GM19452 (cell line): ENCODE measurements around the gene SMARCAL1.
"Not testable (repeated sequence)": the region's sequence is repeated elsewhere in the genome, so short reads cannot be mapped to it uniquely, and the experiment has no call there.

ENCODE experiments used
- ATAC-seq: cut with Tn5 transposase; IDR thresholded peaks from one replicate; pipeline ENCODE4 v1.9.1; 2021; ENCODE audit not compliant: unreplicated experiment

Gene SMARCAL1

DNA sequence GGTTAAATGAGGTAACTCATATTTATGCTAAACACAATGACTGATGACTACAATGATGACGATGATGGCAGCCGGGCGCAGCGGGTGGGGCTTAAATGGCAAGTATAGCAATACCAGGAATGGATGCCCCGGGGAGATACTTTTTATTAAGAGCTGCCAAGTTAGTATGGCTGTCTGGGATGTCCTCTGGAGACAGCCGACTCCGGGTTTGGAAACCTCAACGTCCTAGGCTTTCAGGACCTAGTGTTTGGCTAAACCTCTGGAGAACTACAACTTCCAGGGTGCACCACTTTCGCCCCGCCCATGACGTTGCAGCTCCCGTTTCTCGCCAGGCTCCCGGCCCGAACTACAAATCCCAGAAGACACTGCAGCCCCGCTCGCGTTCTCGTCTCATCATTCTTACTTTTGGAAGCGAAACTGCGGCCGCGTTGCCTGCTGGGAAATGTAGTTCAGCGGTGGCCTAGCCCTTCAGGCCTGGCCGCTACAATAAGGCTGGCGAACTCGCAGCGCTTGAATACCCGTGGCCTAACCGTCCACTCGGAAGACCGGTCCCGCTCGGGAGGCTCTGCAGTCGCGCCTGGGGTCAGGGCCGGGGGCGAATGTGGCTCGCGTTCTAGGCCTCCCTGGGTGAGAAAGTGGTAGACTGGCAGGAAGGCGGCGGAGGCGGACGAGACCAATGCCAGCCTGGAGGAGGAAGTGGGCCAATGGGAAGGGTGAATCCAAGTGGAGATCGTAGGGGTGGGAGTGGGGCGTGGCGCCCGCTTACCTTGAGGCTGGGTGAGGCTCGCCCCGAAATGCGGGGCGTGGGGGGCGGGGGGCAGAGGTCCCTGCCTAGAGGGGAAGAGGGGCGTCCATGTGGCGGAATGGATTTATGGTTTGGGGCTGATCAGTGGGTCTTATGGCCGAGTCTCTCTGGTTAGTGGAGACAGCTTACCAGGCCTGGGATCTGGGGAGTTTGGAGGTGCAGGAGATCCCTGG is at the start of gene SMARCAL1:
Gene SMARCAL1, plus strand, starts transcription at position 463 of the 978 bp plus-strand sequence. CDS start 2,221 bp downstream, outside the sequence.
- ATAC-seq: peak; percentile 96

- ATAC-seq: no peak
Observed at GRCh38 chr2:216362730-216363129, 49.6 kb upstream of the SMARCAL1 start.

- ATAC-seq: no peak
Observed at GRCh38 chr2:216363221-216363620, 49.1 kb upstream of the SMARCAL1 start.

GRCh38 chr2:216365518-216365917 is 46.8 kb upstream of the SMARCAL1 start:
- ATAC-seq: no peak

DNA sequence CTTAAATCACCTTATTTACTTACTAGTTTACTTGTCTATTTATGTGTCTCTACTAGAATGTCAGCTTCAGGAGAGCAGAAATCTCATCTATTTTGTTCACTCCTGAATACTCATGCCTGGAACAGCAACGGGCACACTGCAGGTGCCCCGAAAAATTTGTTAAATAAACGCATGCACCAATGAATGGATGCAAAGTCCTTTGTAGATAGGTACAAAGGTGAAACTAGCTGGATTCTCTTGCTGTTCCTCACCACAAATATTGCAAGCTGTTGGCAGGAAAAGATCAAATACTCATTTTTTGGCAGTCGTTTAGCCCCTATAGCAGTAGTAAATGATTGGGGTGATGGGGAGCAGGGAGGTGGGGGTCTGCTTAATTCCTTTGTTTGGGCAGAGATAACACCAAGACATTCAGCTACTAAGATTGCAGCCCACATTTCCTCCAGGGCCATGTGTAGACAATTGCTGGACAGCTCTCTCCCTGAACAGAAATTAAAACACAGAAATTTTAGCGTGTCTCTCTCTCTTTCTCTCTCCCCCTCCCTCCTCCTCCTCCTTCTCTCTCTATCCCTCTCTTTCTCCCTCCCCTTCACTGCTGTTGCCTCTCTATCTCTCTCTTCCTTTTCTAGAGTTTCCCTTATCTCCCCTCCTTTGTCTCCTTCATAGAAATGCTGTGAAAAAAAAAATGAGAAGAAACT is 45.4 kb upstream of the SMARCAL1 start:
- no peak for ATAC-seq

DNA sequence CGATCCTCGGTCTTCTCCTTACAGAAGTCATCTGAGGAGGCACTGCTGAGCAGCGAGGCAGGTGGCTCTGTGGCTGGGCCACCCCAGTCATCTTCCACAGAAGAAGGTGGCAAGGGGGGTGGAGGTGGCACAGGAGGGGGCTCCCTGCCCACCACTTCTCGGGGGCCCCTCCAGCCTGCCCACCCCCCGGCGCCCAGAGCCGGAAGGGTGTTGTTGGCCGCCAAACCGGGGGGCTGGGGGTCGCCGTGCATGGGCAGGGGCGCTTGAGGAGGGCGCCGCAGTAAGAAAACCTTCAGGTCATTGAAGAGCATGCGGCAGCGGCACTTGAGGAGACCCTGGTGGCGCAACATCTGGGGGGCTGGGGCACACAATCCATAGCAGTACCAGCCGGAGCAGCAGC is 42.5 kb upstream of the SMARCAL1 start:
- ATAC-seq: no peak

DNA sequence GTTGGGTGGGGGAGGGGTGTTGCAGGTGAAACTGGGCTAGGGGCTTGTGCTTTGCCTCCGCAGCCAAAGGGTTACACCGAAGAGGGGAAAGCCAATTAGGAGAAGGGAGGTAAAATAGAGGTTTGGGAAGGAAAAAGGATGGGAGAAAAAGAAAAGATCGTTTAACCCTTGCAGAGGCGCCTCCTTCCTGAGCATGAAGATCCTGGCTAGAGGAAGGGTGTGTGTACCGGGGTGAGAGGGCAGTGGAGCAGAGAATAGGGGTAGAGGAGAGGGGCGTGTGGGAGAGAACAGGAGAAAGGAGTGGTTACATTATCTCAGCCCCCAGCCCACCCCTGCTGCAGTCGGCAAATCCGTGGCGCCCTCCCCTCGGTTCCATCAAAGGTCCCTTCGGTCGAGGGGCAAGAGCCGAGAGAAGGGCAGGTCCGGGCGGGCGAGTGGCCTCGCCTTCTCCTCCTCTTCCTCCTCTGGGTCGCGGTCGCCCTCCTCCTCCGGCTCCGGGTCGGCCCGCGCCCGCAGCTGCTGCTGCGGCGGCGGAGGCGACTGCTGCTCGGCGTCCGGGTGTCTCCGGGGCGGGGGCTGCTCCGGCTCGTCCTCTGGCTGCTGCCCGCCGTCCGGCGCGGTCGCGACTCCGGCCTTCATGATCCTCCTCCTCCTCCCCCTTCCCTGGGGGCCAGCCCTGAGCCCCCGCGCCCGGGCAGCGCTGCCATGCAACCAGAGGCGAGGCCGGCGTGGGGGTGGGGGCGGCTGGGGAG is 41.1 kb upstream of the SMARCAL1 start:
- ATAC-seq: no peak

DNA sequence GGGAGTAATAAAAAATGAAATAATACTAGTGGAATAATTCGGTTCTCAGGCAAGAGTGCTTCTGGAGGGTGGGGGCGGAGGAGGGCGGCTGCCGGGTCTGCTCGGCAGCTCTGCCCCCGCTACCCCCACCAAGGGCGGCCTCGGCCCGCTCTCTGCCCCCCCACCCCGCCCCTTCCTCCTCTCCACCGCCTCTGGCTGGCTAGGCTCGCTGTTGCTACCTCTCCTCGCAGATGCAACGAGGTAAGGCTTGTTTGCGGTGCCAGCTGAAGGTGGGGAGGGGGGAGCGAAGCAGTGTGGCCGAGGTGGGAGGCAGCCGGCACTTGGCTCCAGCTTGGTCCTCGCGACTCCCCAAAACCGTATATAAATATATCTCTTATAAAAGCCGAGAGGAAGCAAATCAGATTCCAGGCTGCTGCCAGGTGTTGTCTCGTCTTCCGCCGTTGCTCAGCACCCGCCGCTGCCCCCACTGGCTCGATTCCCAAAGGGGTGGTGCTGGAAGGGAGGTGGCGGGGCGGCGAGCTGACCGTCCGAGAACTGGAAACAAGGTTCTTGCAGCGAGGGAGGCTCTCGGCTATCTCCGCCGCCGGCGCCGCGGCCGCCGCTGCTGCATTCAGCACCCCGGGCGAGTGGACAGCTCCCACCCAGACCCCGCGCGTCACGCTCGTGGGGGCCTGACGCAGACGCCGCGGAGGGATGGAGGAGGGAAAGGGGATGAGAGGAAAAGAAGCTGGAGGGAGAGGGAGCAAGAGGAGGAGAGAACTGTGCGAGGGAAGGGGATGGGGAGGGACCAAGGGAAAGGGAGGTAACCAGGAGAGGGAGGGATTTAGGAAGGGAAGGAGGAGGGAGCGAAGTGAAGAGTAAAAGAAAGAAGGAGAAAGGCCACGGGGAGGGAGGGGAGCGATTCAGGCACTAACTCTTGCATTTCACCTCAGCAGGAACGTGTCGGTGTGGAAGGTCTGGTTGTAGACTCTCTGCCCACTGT is 40.3 kb upstream of the SMARCAL1 start, which contains the start of gene MARCHF4:
Gene MARCHF4, minus strand, starts transcription at position 763 of the 982 bp plus-strand sequence. CDS start 2,223 bp downstream, outside the sequence.
- ATAC-seq: no peak

DNA sequence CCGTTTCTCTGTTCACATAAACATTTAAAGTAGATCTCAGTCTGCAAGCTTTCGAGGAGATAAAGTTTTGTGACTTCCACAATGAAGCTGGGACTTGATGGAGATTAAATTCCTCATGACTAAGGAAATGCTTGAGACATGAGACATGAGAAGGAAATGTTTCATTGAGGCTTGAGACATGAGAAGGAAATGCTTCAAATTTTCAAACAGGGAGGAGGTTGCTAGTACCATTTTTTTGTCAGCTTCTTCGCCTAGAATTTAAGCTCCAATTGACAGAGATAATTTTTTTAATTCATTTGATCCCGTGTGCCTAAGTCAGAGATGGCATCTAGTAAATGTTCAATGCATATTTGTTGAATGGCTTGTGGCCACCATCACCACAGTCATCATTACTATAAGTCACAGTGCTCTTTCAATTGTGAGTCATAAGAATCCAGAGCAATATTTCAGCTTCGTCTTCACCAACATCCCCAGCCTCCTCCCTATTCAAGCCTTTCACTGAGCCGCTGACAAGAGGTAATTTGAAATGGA is 39.5 kb upstream of the SMARCAL1 start:
- no peak for ATAC-seq

DNA sequence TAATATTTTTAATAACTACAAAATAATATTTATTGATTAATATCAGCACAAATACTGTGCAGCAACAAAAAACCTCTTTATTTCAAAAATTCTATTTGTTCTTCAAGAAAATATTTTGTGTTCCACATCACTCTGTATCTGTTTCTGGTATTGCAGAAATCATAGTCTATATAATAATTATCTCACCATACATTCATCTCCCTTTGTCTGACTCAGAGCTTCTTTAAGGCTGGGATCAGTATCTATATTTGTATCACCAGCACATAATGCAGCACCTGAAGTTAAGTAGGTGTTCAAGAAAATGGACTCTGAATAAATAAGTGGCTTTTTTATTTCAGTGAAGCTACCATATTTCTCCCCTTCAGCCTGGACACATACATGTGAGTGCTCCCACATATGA is 38.4 kb upstream of the SMARCAL1 start:
- no peak for ATAC-seq

DNA sequence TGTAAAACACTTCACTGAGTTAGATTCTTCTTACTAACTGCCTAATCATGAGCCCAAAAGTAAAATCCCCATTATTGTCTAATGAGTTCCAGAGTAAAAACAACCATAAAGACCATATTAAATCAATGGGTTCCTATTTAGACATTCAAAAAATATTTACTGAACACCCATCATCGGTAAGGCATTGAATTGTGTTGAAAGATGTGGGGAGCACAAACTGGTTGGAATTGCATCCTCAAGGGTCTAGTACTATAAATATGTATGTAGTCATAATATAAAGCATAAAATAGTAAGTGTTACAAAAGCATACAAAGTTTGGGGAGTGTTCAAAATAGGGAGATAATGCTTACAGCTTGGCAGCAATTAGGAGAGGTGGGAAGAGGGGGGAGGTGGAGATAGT is 37.0 kb upstream of the SMARCAL1 start:
- no peak for ATAC-seq

- no peak for ATAC-seq
Observed at GRCh38 chr2:216379977-216380376, 32.3 kb upstream of the SMARCAL1 start.

DNA sequence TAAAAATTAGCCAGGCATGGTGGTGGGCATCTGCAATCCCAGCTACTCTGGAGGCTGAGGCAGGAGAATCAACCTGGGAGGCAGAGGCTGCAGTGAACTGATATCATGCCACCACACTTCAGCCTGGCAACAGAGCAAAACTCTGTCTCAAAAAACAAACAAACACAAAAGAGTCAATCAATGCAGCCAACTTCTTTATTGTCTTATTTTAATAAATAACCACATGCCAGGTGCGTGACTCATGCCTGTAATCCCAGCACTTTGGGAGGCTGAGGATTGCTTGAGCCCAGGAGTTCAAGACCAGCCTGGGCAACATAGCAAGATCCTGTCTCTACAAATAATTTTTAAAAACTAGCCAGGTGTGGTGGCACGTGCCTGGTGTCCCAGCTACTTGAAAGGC is 27.9 kb upstream of the SMARCAL1 start:
- ATAC-seq: not testable (repeated sequence)

DNA sequence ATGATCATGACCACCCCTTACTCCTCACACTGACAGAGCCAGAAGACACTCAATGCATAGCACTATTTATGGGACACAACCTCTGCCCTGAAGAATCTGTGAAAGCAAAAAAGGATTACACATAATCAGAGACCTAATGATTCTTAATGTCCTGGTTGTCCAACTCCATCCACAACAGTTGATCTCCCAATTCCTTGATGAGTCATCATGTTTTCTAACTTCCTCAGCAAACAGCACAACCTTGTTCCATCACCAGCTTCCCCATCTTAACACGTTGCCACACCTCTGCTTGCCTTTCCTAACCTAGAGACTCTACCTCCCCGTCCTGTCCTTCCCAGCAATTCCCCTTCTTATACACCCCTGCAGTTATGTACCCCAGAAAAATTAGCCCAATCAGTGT is 26.8 kb upstream of the SMARCAL1 start:
- no peak for ATAC-seq

DNA sequence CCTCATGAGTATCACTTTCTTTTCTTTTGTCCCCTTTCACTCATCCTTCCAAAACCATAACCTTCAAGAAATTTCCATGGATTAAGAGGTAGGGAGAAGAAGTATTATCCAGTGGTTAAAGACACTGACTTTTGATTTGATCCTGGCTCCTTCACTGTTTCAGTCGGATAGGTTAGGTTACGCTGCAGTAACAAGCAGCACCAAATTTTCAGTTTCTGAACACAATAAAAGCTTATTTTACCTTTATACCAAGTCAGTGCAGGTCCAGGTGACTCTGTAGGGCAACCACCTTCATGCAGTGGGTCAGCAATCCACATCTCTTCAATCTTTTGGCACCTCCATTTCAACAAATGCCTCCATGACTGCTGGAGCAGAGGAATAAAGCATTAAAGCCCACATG is 25.0 kb upstream of the SMARCAL1 start:
- ATAC-seq: no peak

- ATAC-seq: no peak
Observed at GRCh38 chr2:216388046-216388884, 24.0 kb upstream of the SMARCAL1 start.

DNA sequence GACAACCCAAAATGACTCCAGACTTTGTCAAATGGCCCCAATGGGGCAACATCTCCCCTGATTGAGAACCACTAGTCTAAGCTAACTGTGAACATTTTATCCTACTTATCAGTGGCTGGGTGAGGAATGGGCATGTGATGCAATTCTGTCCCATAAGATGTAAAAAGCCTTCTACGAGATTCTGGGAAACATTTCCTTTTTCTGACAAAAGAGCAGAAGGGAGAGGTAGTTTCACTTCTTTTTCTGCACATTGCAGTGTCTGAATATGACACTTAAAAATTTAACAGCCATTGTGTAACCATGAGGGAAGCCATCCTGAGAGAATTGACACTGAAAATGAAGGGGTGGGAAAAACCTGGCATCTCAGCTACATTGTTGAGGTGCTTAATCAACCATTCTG is 22.7 kb upstream of the SMARCAL1 start:
- no peak for ATAC-seq

DNA sequence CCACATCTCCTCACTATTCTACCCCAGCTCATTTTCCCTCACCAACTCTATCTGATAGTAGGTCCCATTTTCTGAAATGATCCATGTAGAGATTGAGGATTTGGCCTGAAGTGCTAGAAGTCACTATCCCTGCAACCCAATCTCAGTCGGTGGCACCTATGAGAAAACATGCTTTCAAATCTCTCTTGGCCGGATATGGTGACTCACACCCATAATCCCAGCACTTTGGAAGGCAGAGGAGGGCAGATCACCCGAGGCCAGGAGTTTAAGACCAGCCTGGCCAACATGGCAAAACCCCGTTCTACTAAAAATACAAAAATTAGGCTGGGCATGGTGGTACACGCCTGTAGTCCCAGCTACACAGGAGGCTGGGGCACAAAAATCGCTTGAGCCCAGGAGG is 20.9 kb upstream of the SMARCAL1 start:
- no peak for ATAC-seq

GRCh38 chr2:216392018-216392562 is 20.2 kb upstream of the SMARCAL1 start:
- ATAC-seq: no peak
